Fibroblast of peridontal ligament (primary cell): ENCODE data around the gene ALK.
A peak's percentile ranks its signal among the peaks of the same experiment; 100 is the strongest.

ENCODE experiments used
- DNase-seq: peaks from one replicate; pipeline ENCODE4 v3.0.0-alpha.2; 2010; ENCODE audit errors: extremely low read depth

Gene ALK

DNA sequence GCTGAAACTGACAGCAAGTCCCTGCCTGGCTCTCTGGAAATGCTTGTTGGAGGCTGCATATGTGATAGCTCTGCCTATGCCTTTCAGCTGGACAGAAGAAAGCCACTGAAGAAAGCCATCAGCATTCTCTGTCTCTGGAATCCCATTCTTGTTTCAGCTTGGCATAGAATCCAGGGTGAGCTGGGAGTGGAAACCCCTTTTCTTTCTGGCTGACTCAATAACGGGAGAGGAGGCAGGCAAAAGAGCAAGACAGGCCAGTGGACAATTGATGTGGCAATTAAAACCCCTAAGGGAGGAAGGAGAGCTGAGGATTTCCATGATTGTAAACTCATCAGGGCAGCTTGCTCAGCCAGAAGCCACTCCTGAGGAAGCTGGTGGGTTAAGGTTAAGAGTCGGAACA is 598.1 kb downstream of the ALK start:
- no peak for DNase-seq

DNA sequence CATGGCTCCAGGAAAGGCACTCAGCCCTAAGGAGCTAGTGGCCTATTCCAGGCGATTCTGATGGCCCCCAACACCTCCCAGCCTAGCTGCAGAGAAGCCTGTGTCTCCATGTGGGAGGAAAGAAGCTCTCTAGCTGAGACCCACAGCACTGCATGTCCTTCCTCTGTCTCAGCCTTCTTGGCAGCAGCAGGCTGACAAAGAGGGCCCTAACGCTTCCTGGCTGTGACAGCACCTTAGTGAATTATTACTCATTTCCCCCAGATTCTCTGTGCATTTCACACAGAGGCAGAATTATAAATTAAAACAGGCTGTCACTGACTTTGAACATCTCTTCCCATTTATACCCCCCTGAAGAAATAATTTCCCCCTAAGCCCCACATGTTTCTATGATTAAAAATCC is 599.4 kb downstream of the ALK start:
- DNase-seq = no peak

DNA sequence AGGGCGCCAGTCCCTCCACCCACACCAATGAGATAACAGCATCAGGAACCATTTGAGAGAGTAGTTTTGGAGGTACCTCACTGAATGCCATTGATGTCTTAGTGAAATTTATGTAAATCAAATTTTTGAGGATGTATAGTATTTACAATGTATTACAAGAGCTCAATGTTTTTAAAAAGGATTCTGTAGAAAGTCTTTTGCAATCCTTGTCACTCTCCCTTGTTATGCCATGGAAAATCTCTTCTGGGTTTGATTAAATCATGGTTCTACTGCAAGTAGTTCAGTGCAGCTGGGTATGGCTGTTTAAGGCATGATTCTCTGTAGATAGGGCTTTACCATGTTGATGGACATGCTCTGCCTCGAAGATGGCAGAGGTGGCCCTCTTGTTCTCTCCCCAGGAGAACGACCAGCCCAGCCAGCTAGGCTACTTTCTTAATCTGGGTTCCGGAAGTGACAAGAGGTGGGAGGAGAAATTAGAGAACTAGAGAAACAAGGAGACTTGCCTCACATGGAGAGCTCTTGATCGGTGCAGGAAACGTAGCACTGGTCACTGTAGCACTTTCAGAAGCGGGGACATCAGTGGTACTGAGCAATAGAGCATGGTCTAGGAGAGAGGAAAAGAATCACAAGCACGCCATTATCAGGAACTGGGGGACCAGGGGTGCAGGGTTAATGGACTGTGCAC is 603.4 kb downstream of the ALK start:
- no peak for DNase-seq

DNA sequence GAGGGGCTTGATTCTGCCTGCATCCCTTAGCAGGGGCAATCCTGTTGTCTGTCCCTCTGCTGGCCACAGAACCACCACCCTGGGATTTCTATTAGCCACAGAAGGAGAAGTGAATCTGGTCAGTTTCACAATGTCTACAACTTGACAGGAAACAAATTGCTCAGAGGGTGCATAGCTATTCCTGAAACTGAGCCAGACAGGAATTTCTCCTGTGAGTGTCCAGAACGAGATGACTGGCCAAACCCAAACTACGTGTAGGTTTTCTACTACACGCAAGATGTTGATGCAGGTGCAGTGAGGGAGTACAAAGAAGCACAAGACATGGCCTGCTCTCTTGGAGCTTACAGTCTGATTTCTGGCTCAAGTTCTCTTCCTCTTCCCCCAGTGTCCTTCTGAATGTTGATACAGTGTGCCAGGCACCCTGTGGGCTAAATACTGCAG is 604.3 kb downstream of the ALK start:
- no peak for DNase-seq

DNA sequence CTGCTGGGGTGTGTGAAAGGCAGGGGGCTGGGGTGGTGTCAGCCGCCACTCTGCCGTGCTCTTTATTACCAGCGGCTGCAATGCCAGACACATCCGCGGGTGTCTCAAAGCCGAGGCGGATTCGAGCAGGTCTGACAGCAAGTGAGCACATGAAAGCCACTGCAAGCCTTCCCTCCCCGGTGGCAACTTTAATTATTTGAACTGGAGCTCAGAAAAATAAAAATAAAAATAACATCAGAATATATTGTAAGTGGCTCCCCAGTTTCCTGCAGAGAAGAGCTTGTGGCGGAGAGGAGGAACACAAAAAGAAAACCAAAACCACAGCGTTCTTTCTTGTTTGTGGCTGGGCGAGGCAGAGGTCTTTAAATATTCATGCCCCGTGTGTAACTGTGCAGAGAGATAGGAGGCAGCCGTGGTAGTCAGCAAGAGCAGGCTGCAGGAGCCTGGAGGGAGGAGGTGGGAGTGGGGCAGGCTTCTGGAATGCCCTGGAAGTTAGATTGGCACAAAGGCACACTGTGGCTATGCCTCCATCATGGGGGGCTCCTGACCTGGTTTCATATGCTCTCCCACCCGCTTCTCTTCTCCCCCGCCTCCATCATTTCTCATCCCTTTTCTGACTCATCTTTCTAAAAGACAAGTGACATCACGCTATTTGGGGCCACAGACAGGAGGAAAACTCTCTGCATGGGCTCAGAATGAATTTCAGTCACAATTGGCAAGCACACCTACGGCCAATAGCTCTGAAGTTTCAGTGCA is 606.4 kb downstream of the ALK start:
- DNase-seq = peak; percentile 11

DNA sequence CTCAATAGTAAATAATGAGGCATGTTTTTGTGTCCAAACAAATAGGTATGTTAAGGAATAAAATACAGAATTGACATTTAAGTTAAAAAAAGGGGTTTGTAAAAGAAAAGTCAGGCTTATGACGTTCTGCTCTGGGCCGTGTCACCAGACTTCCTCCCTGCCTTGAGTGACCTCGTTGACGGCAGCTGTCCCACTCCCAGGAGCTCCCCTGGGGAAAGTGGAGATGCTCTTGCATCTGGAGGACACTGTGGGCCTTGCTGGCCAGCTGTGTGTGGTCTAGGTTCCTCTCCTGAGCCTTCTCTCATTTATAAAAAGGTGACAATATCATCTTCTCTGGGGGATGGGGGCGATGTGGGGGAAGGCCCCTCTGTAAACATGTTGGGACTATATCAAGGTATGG is 609.9 kb downstream of the ALK start:
- no peak for DNase-seq

DNA sequence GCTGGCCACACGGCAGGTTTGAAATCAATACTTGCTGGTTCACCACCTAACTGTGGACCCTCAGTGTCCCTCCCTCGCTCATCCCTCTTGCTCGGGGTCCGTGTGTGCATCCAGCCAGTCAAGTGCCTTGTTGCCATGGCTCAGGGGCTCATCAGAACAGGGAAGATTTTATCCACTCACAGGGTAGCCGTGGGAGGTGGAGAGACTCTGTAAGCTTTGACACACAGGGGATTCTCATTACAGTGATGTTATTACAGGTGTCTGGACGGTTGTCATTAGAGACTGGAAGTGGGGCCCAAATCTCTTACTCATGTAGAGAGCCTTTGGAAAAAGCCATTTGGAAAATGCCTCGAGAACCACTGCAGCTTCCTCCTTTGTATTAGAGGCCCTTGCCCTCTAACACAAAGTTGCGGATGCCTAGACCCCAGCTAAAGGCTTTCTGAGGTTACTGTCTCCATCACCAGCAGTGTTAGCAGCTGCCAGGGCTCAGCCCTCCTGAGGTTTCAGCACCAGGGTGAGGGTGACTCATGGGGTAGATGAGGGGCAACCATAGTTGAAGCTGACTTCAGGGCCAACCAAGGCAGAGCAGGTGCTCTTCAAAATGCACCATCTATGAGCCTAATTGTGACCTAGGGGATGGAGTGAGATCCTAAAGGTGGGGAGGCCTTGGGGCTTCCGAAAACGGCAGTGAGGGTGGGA is 610.6 kb downstream of the ALK start:
- no peak for DNase-seq

DNA sequence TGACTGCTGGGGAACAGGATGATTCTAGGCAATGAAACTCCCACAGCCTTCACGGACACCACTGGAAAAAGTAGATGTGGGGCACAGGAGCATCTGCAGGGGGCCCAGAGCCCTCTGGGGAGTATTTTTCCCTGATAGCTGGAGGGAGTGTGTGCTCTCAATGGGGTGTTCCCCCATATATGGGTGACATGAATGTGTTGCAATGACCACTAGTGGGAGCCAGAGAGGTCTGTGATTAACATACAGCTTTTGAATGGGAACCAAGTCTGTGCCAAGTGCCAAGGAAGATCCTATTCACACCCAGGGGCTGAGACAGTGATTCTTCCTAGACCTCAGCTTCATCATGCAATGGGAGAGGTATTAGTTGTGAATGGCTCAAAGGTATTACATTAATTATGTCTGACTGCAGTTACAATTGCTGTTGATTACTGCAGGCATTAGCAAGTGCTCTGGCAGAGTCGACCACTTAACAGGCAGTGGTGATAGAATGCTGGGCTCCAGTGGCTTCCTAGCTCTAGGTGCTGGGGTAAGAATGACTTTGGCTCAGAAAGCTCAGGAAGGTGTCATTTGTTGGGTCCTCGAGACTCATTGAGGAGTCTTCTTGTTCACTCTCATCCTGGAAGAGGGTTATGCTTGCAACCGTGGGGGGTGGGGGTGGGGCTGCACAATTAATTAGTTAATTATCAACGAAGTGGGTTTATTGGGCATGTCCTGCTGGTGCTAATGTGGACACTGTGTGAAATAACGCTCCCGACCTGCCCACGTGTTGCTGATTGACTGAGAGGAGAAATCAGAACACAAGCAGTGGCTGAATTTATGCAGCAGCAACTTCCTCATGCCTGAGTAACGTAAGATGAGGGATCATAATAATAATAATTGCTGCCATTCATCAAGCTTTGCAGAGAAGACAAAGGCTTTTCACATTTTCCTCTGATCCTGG is 612.0 kb downstream of the ALK start:
- peak; percentile 73 for DNase-seq

DNA sequence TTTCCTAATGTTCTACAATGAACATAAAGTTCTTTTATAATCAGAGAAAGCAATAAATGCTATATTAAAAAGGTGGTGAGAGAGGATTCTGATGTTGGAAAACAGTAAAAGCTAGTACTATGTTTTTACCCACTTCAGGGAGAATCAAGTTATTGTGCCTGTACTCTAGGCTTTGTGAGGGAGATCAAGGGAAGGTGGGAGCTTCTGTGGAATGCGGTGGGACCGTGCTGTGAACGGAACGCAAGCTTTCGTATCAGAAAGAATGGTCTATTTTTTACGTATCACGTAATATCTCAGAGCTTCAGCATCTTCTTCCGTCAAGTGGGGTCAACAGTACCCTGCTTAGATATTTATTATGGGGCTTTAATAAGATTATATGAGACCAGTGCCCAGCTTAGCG is 613.0 kb downstream of the ALK start:
- no peak for DNase-seq

DNA sequence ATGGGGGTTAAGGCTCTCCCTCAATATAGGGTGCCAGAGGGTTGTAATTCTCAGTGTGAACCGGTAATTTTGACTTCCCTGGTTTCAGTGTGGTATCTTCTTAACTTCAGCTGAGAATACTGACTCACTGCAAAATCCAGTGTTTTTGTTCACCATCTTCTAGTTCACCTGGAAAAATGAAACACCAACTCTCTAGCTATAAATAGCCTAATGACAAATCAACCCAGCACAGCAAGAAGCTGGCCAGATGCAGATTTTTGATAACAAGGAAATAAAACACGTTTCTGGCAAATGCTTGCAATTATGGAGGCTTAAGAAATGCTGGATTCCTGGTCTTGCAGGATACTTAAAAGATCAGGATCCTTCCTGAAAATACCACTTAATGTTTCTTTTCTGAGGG is 613.9 kb downstream of the ALK start:
- no peak for DNase-seq

DNA sequence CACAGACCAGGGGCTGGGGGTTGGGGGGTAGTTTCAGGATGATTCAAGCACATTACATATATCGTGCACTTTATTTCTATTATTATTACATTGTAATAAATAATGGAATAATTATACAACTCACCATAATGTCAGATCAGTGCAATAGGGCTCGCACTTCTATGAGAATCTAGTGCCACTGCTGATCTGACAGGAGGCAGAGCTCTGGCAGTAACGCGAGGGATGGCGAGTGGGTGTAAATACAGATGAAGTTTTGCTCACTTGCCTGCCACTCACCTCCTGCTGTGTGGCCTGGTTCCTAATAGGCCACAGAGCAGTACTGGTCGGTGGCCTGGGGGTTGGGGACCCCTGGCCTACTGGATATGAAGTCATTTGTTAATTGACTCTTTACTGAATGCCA is 615.6 kb downstream of the ALK start:
- DNase-seq = no peak

DNA sequence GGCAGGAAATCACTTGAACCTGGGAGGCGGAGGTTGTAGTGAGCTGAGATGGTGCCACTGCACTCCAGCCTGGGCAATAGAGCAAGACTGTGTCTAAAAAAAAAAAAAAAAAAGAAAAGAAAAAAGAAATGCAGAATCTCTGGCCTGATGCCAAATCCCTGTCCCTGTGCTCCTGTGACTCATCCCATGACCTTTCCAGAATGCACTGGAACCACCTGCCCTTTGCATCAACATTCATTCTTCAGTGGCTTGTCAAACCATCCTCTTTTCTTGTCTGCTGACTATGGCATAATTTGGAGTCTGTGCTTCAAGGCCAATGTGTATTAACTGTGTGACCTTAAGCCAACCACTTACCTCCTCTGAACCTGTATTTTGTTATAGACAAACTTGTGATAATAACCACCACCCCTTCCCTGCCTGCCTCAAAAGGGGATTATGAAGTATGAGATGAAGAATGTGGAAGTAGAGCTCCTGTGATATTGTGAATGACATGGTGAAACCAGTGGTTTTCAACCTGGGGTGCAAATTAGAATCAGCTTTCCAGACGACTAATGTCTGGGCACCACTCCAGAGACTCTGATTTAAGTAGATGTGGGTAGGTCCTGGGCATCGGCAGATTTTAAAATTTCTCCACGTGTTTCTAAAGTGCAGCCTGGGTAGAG is 616.9 kb downstream of the ALK start:
- no peak for DNase-seq

DNA sequence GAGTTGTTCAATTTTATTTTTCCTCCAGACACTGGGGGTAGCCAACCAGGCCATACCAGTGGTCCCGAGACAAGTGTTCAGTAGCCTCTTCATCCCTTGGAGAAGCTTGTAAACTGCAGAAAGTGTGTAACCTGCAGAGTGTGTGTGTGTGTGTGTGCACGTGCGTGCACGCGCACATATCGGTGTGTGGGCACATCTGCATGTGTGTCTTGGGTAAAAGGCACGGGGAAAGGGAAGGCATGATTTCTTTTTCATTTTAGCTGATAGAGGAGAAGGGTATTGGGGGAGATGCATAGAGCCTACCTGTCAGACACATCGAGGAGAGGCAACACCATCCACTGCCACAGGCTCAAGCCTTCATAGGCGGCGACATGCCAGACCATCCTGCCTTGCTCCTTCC is 624.8 kb downstream of the ALK start:
- DNase-seq = no peak

DNA sequence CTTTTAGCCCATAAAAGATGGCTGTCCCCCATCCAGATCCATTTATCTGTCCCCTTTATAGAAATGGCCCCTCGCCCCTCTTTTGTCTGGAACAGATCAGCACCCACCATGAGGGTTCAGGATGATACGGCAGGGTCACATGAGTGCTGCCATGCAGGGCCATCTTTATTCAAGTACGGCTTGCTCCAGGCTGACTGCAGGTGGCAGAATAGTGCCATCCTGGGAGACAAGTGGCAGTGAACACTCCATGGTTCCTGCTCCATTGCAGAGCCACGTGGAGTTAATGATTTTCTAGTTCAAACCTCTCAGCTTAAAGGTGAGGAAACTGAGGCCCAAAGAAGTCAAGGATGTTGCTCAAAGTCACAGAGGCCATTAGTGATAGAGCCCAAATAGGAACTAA is 625.5 kb downstream of the ALK start:
- DNase-seq = peak; percentile 24

DNA sequence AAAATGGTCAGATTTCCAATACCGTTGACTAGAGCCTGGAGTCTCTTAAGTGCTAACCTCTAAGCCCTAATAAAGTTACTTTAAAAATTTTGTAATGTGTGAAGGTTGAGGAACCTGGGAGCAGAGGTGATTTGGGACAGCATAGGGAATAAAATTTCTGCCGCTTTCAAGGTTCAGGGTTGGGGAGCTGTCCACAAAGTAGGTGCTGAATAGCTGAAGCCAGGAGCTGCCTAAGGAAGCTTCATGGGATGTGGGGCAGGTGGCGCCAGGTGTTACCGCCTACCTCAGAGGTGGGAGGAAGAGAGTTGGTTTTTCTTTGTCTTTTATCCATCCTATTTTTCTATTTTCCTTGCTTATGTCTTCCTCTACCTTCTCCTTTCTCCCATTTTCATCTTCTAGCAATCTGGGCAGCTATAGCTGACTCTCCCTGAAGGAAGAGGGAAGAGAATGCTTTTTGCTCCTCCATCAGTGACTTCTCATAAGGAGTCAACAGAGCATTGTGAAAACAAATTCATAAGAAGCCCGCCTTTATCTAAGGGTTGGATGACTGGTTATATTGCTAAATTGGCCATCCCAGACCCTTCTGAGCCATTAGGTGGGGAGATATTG is 627.5 kb downstream of the ALK start:
- DNase-seq = peak; percentile 23

DNA sequence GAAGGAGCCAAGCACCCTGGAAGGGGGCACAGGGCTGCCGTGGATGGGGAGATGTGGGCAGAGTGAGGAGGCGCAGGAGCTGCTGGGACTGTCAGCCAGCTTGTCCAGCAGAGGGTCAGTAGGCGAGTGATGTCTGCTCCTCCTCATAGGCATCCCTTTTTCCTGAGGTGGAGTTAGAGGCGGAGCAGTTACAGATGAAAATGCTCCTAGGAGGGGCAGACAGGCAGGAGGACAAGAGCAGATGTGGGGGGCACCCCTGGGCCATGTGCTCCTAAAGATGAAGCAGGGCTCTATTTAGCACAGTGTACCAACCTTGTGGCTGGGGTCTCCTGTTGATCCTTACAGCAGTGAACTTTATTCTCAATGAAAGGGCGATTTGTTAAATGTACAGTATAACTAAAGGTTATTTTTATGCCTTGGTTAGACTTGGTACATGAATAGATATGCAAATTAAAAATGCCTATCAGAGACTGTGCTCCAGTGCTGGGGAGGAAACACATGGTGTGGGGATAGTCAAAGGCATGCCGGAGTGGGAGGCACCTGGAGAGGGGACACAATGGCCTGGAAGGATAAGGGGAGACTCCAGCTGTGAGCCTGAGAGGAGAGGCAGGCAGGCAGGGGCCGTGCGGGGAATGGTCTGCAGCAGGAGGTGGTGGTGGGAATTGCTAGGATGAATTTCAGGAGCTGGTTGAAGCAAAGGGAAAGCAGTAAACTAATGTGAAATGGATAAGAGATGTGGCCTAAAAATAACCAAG is 630.9 kb downstream of the ALK start:
- DNase-seq = no peak

DNA sequence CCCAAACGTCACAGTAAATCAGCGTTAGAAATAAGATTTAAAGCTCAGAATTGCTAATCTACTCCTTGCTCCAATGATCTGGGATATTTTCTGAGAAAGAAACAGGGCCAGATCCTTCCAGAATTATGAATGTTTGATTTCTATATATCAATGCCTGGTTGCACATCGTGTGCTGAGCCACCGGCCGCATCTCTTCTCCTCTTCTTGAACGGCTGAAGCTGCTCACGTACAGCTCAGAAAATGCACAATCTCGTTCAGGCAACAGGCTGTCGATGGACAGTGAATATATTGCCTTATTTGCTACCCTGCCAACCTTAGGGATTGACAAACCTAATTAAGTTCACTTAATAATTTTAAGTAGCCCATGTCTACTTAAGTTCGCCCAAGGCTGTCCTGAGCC is 636.7 kb downstream of the ALK start:
- DNase-seq = no peak

DNA sequence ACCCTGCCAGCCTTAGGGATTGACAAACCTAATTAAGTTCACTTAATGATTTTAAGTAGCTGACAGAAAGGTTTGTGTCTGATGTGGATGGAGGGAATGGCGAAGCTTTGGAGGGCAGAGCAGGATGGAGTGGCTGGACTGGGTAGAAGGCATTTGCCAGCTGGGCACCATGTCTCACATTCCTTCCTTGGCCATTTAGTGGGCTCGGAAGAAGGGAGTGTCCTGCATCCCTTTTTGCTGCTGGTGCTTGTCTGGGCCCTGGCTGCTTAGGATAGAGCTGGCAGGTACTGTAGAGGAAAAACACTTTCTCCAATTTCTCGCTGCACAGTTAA is 639.5 kb downstream of the ALK start:
- no peak for DNase-seq

DNA sequence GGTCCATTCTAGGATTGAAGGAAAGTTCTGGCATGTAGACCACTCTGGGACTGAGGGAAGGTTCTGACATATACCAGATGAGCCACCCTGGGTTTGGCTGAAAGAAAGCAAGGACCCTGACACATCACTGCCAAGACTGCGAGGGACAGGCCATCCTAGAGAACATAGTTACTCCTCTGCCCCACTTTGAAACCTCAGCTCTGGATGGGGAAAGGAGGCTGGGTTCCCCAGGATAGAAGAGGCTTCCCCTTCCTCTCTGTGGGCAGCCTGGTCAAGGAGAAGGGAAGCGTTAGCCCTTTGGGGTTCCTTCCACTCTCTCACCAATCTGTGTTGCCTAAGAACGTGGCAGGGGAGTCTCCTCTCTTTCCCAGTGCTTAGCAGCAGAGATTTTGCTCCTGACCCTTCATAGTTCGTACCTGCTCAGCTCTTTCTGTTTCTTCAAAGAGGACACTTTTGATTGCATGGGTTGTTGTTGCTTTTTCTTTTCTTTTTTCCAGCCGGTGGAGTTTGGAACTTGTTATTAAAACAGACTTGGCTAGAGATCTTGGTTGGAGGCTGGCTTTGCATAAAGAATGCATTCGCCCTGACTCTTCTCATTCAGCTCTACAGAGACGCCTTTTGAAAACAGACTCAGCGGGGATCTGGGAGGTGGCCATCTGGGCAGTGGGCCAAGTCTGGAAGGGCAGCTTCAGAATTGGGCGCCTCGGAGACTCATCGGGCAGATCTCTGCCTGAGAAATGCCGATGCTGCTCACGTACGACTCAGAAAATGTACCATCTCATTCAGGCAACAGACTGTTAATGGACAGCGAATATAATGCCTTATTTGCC is 640.1 kb downstream of the ALK start:
- peak; percentile 23 for DNase-seq
